ENCODE results near the gene DLGAP4. TPM values are rescaled to one million over a fixed set of nuclear protein-coding genes. Genes with fewer than 3 reads are reported as not detected.

DLGAP4 gene
- total RNA-seq, 1 experiment from 2014 or later: 15.9 TPM

GRCh38 chr20:36342331-36343120 is 36.4 kb downstream of the DLGAP4 start:
- in situ Hi-C loops (cut with HindIII; ENCODE audit: low sequenced_read_pairs): no loop called here

DNA sequence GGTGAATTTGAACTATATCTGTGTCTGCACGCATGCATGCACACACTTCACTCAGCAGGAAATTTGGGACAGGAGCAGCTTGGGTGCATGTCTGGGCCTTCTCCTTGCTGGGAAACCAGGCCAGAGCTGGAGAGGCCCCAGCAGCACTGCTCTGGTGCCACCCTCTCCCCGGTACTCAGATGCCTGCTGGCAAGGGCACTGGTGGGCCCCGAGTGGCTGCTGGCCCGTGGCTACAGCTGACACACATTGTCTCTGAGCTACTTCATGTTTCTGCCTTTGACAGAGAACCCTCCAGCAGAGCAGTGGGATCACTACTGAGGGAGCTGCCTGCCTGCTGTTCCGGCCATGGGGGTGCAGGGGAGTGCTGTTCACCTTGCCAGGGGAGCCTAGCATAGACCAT is 37.5 kb downstream of the DLGAP4 start:
- DNase-seq (ENCODE audit: low spot score): no peak
- in situ Hi-C loops (cut with HindIII; ENCODE audit: low sequenced_read_pairs): no loop called here

More at GRCh38 chr20:36342331-36343120, 36.4 kb downstream of the DLGAP4 start:
- no peak for DNase-seq (ENCODE audit: low spot score)

DNA sequence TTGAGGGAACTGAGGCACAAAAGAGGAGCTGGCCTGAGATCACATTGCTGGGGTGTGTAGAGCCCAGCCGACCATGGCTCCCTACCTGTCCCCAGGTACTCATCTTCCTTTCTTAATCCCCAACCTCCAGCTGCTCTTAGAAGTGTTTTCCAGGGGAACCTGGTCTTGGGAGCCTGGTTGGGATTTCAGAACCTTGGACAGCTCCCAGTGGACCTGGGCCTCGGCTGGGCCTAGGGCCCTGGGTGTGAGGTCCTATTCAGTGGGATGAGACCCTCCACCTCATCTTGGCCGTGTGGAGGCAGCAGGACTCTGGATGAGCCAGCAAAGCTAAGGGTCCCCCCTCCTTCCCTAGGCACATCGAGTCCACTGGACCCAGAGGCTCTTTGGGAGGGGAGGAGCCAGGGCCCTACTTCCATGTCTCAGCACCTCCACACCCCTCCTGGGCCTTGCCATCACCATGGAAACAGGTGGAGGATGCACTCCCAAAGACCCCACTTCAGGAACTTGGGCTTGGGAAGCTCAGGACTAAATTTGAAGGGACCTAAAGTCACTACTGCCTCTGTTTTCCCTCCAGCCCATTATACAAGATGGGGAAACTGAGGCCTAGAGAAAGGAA is 38.5 kb downstream of the DLGAP4 start:
- DNase-seq (ENCODE audit: low spot score): no peak
- in situ Hi-C loops (cut with HindIII; ENCODE audit: low sequenced_read_pairs): no loop called here

GRCh38 chr20:36346256-36346655 is 40.1 kb downstream of the DLGAP4 start:
- no peak for DNase-seq (ENCODE audit: low spot score)
- in situ Hi-C loops (cut with HindIII; ENCODE audit: low sequenced_read_pairs): no loop called here

DNA sequence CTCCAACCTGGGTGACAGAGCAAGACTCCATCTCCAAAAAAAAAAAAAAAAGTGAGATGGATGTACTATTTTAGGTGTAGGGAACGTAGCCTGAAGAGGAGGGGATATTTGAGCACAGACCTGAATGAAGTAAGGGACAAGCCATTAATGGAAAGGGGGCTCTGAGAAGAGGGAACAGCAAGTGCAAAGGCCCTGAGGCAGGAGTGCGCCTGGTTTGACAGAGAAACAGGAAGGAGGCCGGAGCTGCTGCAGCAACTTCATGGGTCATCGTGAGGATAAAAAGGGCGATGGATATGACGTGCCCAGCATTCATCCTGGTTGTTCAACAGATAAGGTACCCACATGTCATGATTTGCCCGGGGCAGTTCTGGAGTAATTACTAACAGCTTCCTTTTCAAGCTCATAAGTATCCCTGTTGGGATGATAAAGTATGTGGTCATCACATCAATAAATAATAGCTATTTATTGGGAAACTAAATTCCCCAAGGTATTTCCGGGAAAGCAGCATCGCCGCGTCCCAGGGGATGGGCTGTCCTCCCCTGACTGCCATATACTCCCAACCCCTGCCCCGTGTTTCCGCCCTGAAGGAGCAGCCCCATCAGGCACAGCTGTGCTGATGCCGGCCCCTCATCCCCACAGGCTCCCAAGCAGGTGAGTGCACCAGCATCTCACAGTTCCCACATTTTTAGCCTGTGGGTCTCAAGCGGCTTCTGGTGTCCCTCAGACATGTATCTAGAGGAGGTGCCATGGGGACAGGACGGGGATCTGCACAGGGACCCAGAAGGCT is 43.4 kb downstream of the DLGAP4 start:
- in situ Hi-C loops (cut with HindIII; ENCODE audit: low sequenced_read_pairs): no loop called here
- no peak for DNase-seq (ENCODE audit: low spot score)

GRCh38 chr20:36350439-36350838 is 44.3 kb downstream of the DLGAP4 start:
- no peak for DNase-seq (ENCODE audit: low spot score)
- in situ Hi-C loops (cut with HindIII; ENCODE audit: low sequenced_read_pairs): no loop called here

DNA sequence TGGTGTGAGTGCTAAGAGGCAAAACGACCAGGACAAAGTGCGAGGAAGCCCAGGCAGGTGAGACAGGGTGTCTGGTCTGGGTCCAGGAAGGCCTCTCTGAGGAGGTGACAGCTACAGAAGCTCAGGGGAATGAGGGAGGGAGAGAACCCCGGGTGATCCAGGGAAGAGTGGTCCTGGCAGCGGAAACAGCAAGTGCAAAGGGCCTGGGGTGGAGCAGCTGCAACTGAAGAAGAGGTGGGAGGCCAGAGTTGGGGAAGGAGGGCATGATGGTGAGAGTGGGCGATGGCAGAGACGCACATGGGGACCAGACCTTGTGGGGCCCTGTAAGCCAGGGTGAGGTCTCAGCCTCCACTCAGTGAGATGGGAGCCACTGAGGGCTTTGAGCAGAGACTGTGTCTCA is 45.8 kb downstream of the DLGAP4 start:
- in situ Hi-C loops (cut with HindIII; ENCODE audit: low sequenced_read_pairs): no loop called here
- DNase-seq (ENCODE audit: low spot score): no peak

- in situ Hi-C loops (cut with HindIII; ENCODE audit: low sequenced_read_pairs): no loop called here
- no peak for DNase-seq (ENCODE audit: low spot score)
Measured at GRCh38 chr20:36352843-36353553, 46.9 kb downstream of the DLGAP4 start.

GRCh38 chr20:36353740-36354139 is 47.6 kb downstream of the DLGAP4 start:
- DNase-seq (ENCODE audit: low spot score): no peak
- in situ Hi-C loops (cut with HindIII; ENCODE audit: low sequenced_read_pairs): no loop called here

- in situ Hi-C loops (cut with HindIII; ENCODE audit: low sequenced_read_pairs): no loop called here
- no peak for DNase-seq (ENCODE audit: low spot score)
Measured at GRCh38 chr20:36355469-36356171, 49.5 kb downstream of the DLGAP4 start.

GRCh38 chr20:36359668-36360406 is 53.7 kb downstream of the DLGAP4 start:
- in situ Hi-C loops (cut with HindIII; ENCODE audit: low sequenced_read_pairs): no loop called here
- DNase-seq (ENCODE audit: low spot score): no peak

DNA sequence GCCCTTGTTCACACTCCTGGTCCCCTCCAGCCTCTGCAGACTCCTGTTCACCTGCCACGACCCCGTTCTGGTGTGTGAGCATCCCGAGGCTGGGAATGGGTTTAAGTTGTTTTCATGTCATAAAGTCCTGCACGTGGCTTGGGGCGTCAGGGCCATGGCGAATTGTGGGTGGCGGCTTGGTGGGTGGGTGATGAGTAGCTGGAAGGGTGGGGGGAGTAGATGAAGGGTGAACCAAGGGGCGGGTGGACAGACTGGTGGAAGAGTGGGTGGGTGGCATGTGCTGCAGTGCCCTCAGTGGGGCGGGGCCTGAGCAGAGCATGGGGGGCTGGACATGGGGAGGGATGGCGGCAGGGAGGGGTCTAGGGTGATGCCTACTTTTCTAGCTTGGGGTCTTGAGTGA is 54.3 kb downstream of the DLGAP4 start:
- no peak for DNase-seq (ENCODE audit: low spot score)
- in situ Hi-C loops (cut with HindIII; ENCODE audit: low sequenced_read_pairs): no loop called here

DNA sequence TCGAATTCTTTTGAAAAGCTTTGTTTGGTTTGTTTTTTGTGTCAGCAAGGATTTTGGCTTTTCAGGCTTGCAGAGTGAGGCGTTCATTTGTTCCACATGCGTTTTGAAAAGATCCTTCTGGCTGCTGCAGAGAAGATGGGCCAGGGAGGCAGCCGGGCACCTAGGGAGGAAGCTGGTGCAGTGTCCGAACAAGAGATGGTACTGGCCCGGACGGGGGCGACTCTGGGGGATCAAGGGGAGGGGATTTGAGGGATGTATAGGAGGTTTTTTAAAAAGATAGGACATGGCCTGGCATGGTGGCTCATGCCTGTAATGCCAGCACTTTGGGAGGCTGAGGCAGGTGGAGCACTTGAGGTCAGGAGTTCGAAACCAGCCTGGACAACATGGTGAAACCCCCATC is 55.3 kb downstream of the DLGAP4 start:
- no peak for DNase-seq (ENCODE audit: low spot score)
- in situ Hi-C loops (cut with HindIII; ENCODE audit: low sequenced_read_pairs): no loop called here

GRCh38 chr20:36362261-36362660 is 56.1 kb downstream of the DLGAP4 start:
- DNase-seq (ENCODE audit: low spot score): no peak
- in situ Hi-C loops (cut with HindIII; ENCODE audit: low sequenced_read_pairs): no loop called here

- DNase-seq (ENCODE audit: low spot score): no peak
- in situ Hi-C loops (cut with HindIII; ENCODE audit: low sequenced_read_pairs): no loop called here
Measured at GRCh38 chr20:36362978-36363713, 57.0 kb downstream of the DLGAP4 start.

DNA sequence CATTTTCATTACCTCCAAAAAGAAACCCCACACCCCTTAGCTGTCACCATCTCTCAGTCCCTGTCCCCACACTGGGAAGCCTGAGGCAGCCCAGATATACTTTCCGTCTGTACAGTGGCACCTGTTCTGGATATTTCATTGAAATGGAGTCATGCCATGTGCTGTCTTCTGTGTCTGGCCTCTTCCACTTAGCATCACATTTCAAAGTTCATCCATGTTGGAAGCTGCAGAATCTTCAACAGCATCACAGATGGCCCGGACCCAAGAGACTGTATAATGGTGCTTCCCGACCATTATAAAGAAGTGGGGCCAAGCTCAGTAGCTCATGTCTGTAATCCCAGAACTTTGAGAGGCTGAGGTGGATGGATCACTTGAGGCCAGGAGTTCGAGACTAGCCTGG is 58.4 kb downstream of the DLGAP4 start:
- in situ Hi-C loops (cut with HindIII; ENCODE audit: low sequenced_read_pairs): no loop called here
- DNase-seq (ENCODE audit: low spot score): no peak

DNA sequence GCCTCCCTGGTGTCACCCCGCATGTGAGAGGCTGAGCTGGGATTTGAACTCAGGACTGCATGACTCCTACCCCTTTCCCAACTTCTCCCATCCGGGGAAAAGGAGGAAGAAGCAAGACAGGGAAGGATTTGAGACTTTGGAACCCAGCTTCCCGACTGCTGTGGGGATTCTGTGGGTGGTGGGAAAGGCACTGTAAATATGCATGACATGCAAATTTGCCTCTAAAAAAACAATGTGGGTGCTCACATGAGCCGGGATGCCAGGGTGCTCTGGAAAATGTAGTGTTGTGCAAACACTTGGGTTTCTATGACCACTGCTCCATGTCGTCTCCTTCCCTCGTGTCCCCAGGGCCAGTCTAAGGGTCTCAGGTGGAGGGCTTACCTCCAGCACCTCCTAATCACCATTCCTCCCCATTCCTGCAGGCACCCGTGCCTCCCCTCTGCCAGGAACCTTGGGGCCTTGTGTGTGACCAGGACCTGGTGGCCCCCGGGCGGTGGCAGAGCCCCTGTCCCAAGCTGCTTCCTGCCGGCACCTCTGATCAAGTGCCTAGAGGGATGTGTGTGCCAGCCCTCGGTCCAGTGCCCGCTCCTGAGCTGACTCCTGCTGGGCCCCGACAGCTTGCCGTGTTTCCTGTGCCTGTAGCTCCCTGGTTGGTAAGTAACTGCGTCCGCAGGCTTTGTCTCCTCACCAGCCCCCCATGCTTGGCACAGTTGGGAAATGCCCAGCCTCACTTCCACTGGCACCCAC is 60.7 kb downstream of the DLGAP4 start:
- DNase-seq (ENCODE audit: low spot score): peak; percentile 63
- in situ Hi-C loops (cut with HindIII; ENCODE audit: low sequenced_read_pairs): no loop called here
